Esophagus squamous epithelium (tissue), 4 donors: Measurements from ENCODE around the gene MTF1.

ENCODE experiments used
- CTCF ChIP-seq, 6 experiments: fragments of 450-650 bp in 4 of 6; fragments of 200-600 bp in 2 of 6; sonication (generic) in 2 of 6; IDR thresholded peaks; one replicate each; pipeline ENCODE4 v1.5.1; 2016 to 2019; ENCODE audit warnings: antibody characterized with exemption in 6 of 6, mild to moderate bottlenecking in 4 of 6, moderate library complexity in 4 of 6
- POLR2A ChIP-seq, 4 donors: fragments of 450-650 bp; IDR thresholded peaks; one replicate each; pipeline ENCODE4 v1.6.1; 2017; ENCODE audit warnings: antibody characterized with exemption in 4 of 4, mild to moderate bottlenecking in 4 of 4, moderate library complexity in 3 of 4

GRCh38 chr1:37831809-37832208 lies 27.6 kb downstream of the MTF1 start:
- TF ChIP-seq CTCF (IDR thresholded peaks at IDR 0.05) (no peak), POLR2A (IDR thresholded peaks at IDR 0.05) (no peak)
